Tibial artery (tissue), 4 donors: ENCODE results near the gene PREB.

Experiments used
- DNase-seq, 2 donors: peaks; one replicate each; pipeline ENCODE4 v3.0.0-alpha.2; 2019
- H3K27ac ChIP-seq, 2 donors: fragments of 200-600 bp; sonication (generic) in 1 of 2; 1 replicate in 1 of 2; 2 replicates in 1 of 2; pipeline ENCODE4 v1.5.1; 2018 to 2019; ENCODE audit warnings: mild to moderate bottlenecking in 1 of 2
- H3K27me3 ChIP-seq, 2 donors: fragments of 200-600 bp; sonication (generic) in 1 of 2; one replicate each; pipeline versions ENCODE4 v1.5.1 to v1.6.0; 2016 to 2019
- H3K36me3 ChIP-seq, 3 donors: fragments of 200-600 bp; sonication (generic) in 2 of 3; one replicate each; pipeline ENCODE4 v1.5.1; 2016 to 2019; ENCODE audit warnings: mild to moderate bottlenecking in 2 of 3
- H3K4me1 ChIP-seq, 4 donors: fragments of 200-600 bp; sonication (generic) in 2 of 4; 1 replicate in 3 of 4; 2 replicates in 1 of 4; pipeline ENCODE4 v1.5.1; 2016 to 2019
- H3K4me3 ChIP-seq, 2 donors: fragments of 200-600 bp; sonication (generic) in 1 of 2; 1 replicate in 1 of 2; 2 replicates in 1 of 2; pipeline ENCODE4 v1.5.1; 2018 to 2019; ENCODE audit warnings: mild to moderate bottlenecking in 2 of 2
- H3K9me3 ChIP-seq, 3 donors: fragments of 200-600 bp; sonication (generic) in 1 of 3; one replicate each; pipeline ENCODE4 v1.5.1; 2016 to 2019
- intact Hi-C: fragments of 100-400 bp; cut with DNase I; formaldehyde crosslinking; loops from one replicate; pipeline ENCODE4 v1.15.0; 2023; ENCODE audit warnings: low total_unique reads
- TF ChIP-seq, protein P1 (sequence below), 2 experiments: fragments of 200-600 bp in 1 of 2; fragments of 450-650 bp in 1 of 2; IDR thresholded peaks; one replicate each; pipeline ENCODE4 v1.5.1; 2017 to 2019; ENCODE audit warnings: antibody characterized with exemption in 2 of 2, mild to moderate bottlenecking in 1 of 2, moderate library complexity in 1 of 2

The PREB gene

DNA sequence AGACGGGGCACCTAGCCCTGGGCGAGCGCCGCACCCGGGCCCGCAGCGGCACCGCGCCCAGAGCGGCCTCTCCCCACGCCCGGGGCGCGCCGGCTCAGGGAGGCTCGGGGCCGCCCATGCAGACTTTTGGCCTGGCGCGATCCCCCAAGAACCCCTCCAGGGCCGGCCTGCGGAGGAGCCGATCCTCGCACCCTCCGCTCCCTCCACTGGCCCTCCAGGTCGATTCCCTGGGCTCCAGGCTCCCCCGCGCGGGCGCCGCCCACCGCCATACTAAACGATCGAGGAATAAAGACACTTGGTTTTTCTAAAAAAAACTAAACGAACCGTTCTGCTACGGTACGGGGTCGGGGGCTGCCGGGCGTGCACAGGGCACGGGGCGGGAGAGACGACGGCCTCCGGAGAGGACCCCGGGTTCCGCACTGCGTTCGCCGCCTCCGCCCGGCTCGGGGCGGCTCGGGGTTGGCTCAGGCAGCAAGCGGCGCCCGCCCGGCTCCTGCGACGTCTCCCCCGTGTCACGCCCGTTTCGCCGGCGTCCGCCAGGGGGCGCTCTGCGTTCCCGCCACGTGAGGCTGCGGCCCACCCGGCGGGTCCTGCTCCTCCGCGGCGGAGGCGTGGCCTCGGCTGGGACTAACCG, 48.2 kb downstream of the PREB start:
- Histone ChIP-seq H3K36me3 (peaks cover 10 to 19% (median 18%) of the 10 kb centered on the region in 3 donors), H3K4me3 (peak overlapping the region; percentile 63 to 85), H3K27me3 (no peaks in the 10 kb centered on the region), H3K9me3 (no peaks in the 10 kb centered on the region), H3K4me1 (peaks cover 0 to 43% (median 35%) of the 10 kb centered on the region in 4 donors), H3K27ac (peak overlapping the region; percentile 91 to 96)
- intact Hi-C loops, result loop anchor here (5.0 kb wide), 1 partner anchor 34 kb away; the partner anchor contains the start of gene AGBL5
- TF ChIP-seq, protein P1, sequence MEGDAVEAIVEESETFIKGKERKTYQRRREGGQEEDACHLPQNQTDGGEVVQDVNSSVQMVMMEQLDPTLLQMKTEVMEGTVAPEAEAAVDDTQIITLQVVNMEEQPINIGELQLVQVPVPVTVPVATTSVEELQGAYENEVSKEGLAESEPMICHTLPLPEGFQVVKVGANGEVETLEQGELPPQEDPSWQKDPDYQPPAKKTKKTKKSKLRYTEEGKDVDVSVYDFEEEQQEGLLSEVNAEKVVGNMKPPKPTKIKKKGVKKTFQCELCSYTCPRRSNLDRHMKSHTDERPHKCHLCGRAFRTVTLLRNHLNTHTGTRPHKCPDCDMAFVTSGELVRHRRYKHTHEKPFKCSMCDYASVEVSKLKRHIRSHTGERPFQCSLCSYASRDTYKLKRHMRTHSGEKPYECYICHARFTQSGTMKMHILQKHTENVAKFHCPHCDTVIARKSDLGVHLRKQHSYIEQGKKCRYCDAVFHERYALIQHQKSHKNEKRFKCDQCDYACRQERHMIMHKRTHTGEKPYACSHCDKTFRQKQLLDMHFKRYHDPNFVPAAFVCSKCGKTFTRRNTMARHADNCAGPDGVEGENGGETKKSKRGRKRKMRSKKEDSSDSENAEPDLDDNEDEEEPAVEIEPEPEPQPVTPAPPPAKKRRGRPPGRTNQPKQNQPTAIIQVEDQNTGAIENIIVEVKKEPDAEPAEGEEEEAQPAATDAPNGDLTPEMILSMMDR (IDR thresholded peaks at IDR 0.05), result peak; percentile 82 to 95
- DNase-seq, result peak; percentile 93 to 97

DNA sequence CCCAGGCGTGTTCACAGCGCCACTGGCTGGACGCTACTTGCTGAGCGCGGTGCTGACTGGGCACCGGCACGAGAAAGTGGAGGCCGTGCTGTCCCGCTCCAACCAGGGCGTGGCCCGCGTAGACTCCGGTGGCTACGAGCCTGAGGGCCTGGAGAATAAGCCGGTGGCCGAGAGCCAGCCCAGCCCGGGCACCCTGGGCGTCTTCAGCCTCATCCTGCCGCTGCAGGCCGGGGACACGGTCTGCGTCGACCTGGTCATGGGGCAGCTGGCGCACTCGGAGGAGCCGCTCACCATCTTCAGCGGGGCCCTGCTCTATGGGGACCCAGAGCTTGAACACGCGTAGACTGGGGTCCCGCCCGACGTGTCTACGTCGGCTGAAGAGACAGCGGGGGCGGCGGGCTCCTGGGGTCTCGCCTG, 48.8 kb downstream of the PREB start:
- Histone ChIP-seq H3K27me3 (no peaks in the 10 kb centered on the region), H3K36me3 (peaks cover 10 to 19% (median 18%) of the 10 kb centered on the region in 3 donors), H3K4me1 (peaks cover 0 to 48% (median 40%) of the 10 kb centered on the region in 4 donors), H3K27ac (peak overlapping the region; percentile 91 to 96), H3K9me3 (no peaks in the 10 kb centered on the region), H3K4me3 (peak overlapping the region; percentile 63 to 85)
- peak; percentile 86 to 94 for DNase-seq
- TF ChIP-seq, protein P1 (IDR thresholded peaks at IDR 0.05), result peak; percentile 15 to 52
- intact Hi-C loops, result loop anchor here (2.0 to 5.0 kb wide), 2 partner anchors 33 to 115 kb away; partner anchors contain the start of genes AGBL5 and MAPRE3

DNA sequence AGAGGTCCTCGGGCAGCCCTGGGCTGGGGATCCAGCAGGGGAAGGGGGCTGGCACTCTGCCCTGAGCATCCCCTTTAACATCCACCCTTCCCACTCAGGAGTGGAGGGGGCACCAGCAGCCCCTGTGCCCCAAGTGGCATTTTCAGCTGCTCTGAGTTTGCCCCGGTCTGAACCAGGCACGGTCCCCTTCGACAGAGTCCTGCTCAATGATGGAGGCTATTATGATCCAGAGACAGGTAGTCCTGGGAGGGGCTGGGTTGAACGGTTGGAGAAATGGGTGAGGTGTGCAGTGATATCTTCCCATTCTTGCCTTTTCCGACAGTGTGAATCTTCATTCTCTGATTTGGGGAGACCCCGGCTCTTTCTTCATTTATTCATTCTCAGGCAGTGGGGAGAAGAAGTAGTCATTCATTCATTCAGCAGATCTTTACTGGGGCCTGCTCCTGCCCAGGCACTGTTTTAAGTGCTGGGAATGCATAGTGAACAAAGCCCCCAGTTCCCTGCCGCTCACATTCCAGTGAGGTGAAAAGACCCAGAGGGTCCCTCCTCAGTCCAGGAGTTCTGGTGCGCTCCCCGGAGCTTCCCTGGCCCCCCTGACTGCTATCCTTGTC, 49.3 kb downstream of the PREB start:
- TF ChIP-seq, protein P1 (IDR thresholded peaks at IDR 0.05), result no peak
- DNase-seq, result no peak
- H3K27me3 ChIP-seq, result no peaks in the 10 kb centered on the region
- H3K4me1 ChIP-seq, result peaks cover 0 to 53% (median 45%) of the 10 kb centered on the region in 4 donors
- H3K27ac ChIP-seq, result peak overlapping the region; percentile 91 to 96
- H3K9me3 ChIP-seq, result no peaks in the 10 kb centered on the region
- intact Hi-C loops, result loop anchor here (2.0 to 5.0 kb wide), 2 partner anchors 33 to 114 kb away; partner anchors contain the start of genes AGBL5 and MAPRE3
- peak overlapping the region; percentile 63 to 85 for H3K4me3 ChIP-seq
- peaks cover 10 to 19% (median 18%) of the 10 kb centered on the region in 3 donors for H3K36me3 ChIP-seq

DNA sequence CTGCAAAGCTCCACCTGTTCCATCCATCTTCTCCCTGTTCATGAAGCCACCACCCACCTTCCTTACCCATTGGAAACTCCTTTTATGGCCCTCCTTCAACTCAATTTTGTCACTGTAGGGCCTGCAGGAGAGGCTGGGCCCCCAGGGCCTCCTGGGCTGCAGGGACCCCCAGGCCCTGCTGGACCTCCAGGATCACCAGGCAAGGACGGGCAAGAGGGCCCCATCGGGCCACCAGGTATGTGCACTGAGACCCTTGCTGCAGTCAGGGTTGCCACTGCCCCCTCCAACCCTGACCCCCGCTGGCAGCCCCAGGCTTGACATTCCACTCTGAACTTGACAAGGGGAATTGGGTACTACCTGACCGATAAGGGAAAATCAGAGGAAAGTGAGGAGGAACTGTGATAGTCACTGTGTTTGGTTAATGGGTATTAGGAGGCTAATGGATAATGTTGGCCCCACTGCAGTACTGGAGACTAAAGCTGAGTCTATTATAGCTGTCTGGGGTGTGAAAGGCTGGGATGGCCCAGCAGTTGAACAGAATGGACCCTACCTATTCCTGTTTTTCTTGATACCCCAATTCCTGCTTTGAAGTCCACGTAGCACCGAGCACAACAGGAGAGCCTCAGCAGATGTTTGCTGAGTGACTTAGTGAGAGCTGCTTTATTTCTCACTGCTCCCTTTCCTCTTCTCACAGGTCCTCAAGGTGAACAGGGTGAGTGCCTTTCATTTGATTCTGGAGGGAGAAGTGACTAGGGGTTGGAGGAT, 50.0 kb downstream of the PREB start:
- TF ChIP-seq, protein P1 (IDR thresholded peaks at IDR 0.05), result no peak
- peak overlapping the region; percentile 91 to 96 for H3K27ac ChIP-seq
- no peaks in the 10 kb centered on the region for H3K27me3 ChIP-seq
- peaks cover 10 to 19% (median 18%) of the 10 kb centered on the region in 3 donors for H3K36me3 ChIP-seq
- no peaks in the 10 kb centered on the region for H3K9me3 ChIP-seq
- no peak overlapping the region for H3K4me3 ChIP-seq
- intact Hi-C loops, result loop anchor here (2.0 to 5.0 kb wide), 3 partner anchors 32 to 114 kb away; partner anchors contain the start of genes AGBL5, MAPRE3 and TMEM214
- H3K4me1 ChIP-seq, result peaks cover 0 to 59% (median 49%) of the 10 kb centered on the region in 4 donors
- DNase-seq, result no peak
